Measurements from ENCODE around the gene SLC5A12.

DNA sequence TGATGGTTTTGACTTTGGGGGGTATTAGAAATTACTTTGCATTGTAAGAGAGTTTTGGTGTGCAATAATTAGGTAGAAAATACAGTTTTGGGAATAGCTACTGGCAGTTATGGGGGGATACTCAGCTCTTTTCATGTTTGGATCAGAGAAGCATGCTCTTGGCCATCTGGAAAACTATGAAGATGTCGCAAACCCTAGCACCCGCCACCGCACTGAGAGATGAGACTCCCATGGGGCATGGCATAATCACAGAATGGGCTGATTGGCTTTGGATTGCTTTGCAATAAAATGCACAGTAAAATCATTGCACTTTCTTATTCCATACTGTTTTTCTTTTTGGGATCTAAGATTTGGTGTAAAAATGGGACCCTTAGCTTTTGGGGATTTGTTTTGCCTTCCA lies 43.5 kb upstream of the SLC5A12 start:
- TF ChIP-seq, protein P1, sequence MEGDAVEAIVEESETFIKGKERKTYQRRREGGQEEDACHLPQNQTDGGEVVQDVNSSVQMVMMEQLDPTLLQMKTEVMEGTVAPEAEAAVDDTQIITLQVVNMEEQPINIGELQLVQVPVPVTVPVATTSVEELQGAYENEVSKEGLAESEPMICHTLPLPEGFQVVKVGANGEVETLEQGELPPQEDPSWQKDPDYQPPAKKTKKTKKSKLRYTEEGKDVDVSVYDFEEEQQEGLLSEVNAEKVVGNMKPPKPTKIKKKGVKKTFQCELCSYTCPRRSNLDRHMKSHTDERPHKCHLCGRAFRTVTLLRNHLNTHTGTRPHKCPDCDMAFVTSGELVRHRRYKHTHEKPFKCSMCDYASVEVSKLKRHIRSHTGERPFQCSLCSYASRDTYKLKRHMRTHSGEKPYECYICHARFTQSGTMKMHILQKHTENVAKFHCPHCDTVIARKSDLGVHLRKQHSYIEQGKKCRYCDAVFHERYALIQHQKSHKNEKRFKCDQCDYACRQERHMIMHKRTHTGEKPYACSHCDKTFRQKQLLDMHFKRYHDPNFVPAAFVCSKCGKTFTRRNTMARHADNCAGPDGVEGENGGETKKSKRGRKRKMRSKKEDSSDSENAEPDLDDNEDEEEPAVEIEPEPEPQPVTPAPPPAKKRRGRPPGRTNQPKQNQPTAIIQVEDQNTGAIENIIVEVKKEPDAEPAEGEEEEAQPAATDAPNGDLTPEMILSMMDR (conservative IDR thresholded peaks at IDR 0.05; ENCODE audit: low read depth, low read length) = no peak
- no peak for TF ChIP-seq EZH2 (IDR thresholded peaks at IDR 0.05; ENCODE audit: borderline replicate concordance, low read depth, low read length, poor library complexity, severe bottlenecking)

Data from A673 (cell line).